ENCODE results near the gene OXCT2.

Gene OXCT2

DNA sequence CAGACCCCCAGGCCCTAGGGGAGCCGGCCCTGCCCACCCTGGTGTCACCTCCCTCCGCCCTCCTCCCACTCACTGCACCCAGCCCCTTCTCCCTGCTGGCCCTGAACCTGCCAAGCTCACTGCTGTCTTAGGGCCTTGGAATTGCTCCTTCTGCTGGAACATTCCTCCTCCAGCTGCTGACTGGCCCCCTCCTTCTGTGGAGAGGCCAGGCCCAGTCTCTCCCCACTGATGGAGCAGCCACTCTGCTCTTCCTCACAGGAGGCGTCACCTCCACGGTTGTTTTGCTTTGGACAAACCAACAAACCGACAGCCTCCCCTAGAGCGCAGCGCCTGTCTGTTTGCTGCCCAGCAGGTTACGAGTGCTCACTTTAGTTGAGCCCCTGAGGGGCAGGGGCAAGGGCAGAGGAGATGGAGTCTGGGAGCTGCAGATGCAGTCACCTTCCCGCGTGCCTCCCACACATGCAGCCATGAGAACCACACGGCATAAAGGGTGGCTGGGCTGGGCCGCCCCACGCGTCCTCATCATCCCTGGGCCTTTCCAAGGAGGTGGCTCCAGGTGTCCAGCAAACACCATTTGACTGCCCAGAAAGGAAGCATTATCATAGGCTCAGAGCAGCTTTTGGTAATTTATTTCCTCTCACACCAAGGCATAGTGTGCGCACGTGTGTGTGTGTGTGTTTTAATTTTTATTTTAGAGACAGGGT is 9.4 kb downstream of the OXCT2 start:
- no peak for DNase-seq

DNA sequence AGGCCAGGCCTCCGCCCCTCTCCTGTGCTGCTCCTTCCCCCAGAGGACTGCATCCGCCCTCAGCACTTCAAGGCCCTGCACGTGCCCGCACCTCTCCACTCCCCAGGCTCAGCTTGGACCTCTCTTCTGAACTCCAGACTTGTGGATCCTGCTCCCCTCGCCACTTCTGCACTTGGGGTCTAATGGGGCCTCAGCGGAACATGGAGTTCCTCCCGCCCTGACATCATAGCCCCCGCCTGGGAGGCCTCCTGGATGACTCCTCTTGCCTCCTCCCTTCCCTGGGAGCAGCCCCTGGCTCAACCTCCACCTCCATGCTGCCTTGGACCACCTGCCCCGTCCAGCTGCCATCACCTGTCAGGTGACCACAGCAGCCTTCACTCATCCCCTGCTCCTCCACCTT is 10.1 kb downstream of the OXCT2 start:
- no peak for DNase-seq

DNA sequence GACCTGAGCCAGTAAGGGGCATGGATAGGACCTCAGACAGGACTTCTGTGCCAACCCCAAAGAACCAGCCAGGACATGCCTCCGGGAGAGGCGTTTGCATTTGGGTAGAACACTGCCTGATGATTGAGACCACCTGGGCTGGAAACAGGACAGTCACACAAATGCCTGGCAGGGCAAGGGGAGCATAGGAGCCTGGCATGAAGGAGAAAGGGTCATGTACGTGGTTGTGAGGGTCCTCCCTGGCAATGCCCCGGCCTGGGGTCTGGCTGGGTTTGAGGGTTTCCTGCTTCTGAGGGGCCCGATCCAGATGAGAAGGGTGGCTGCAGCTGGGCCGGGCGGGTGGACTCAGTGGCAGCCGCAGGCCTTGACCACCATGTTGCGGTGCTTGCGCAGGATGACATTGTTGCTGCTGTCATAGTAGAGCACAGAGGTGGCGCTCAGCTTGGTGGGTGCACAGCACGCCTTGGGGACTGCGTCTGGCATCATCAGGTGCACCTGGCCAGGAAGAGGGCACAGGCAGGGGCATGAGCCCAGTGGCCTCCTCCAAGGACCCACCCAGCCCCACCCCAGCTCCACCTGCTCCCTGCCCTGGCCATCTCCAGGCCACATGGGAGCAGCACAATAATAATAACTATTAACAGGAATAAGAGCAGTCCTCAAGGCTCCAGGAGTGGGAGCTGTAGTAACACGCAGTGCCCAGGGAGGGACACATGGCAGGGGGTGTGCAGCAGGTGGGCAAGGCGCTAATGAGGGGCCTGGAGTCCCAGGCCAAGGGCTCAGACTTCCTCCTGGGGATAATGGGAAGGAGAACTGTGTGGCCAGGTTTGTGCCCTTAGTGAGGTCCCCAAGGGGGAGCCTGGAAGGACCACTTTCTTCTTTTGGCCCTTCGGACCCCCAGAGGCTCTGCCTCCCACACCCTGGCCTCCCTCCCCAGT is 10.8 kb downstream of the OXCT2 start:
- DNase-seq: no peak

DNA sequence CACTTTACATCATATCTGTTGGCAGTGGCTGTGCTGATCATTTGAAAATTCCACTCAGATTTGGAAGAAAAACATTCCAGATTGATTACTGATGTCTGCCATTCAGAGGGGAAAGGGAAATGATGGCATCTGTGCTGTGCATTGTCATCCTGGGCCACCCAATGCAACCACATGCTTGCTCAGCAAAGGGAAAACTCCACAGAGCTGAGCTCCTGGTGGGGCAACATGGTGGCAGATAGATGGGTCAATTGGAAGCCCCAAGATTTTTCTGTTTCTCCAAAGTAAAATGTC is 11.8 kb downstream of the OXCT2 start:
- DNase-seq: no peak

DNA sequence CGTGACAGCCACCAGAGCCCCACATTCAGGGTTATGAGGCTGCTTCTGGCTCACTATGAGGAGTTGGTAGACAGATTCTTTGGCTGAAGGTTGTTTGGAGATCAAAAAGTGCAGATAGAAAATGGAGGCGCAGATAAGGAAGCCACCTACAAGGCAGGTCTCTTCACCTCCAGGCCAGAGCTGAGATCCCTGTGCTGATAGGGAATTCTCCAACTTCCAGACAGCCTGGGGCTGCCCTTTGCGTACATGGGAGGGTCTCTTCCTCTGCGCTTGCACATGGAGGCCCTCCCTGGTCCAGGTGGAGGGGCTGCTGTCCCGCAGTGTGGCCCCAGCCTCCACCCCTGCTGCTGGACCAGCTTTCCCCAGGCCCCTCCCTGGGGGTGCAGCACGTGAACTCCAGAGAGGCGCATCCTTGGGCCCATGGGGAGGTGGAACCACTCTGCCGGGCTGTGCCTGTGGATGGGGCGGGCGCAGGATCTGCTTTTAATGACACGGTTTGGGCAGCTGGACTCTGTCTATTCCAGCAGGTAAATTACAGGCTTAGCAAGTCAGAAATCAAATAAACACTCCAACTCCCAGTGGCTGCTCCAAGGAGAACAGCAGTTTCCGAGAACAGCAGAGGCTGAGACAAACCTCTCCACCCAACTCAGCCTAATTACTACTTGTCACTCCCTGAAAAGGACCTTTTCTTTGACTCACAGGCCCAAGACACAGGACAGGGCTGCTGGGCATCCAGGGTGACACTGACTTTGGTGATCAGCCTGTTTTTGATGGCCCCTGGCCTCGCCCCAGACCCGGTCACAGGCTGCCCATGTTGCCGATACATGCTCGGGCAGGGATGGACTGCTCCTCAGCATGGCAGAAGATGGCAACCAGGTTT is 12.4 kb downstream of the OXCT2 start:
- DNase-seq: peak; percentile 49

DNA sequence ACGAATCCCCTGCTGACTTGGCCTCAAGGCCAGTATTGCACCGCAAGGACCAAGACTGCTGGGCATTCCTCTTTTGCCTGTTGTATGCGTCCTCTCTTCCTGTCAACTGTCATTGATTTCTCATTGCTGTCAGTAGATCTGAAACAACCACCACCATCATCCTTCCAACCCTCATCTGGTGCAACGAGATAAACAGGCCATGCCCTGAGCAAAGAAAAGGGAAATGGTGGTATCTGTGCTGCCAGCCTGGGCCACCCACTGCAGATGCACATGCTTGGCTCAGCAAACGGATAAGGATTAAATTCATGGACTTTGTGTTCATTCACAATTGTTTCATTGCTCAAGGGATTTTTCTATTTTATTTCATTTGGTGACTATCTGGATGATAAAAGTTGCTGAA is 13.6 kb downstream of the OXCT2 start:
- no peak for DNase-seq

DNA sequence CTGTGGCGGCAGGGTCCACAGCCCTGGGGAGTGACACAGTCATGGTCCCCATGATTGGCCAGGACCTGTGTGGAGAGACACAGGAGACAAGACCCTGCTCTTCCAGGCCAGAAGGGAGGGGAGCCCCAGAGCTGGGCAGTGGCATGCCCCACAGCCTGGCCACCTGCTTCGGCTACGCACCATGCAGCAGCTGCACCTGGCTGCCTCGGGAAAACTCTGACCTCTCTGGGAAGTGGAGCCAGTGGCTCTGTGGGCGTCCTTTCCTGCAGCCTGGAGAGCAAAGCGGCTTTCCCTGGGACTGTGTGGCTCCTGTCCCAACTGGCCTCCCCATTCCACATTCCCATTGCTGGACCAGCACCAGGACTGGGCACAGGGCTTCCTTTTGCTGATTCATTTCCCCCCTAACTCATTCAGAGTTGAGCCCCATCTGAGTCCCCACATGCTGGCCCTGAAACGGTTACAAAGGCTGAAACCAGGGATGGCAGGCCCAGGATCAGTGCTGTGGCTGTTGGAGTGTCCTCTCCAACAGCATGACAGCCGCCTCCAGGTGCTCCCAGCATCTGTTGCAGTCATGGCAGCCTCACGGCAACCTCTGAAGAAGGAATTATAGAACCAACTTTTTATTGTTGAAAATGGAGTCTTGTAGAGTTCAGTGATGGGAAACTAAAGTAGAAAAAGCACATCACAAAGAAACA is 15.0 kb downstream of the OXCT2 start:
- DNase-seq: no peak

DNA sequence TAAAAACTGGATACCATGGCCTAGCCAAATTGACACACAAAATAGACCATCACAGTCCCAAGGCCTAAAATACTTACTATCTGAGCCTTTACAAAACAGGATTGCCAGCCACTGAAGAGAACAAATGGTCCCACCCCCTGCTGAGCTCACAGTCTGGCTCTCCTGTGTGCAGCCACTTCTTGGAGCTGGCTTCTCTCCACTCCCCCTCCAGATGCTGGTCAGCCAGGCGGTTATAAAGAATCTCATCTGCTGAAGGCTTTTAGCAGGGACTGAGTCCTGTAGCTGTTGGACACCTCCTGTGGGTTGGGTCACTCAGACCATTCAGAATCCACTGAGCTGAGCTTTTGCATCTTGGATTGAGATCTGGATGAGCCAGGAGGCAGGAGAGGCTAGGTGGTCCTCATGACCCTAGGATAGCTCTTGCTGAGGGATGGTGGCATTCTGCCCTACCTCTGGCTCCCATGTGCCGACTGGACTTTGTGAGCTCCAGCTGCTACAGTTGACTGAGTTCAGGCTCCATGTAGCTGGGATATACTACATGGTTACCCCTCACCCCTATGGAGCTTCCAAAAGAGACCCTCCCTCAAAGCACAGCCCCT is 16.1 kb downstream of the OXCT2 start:
- no peak for DNase-seq

DNA sequence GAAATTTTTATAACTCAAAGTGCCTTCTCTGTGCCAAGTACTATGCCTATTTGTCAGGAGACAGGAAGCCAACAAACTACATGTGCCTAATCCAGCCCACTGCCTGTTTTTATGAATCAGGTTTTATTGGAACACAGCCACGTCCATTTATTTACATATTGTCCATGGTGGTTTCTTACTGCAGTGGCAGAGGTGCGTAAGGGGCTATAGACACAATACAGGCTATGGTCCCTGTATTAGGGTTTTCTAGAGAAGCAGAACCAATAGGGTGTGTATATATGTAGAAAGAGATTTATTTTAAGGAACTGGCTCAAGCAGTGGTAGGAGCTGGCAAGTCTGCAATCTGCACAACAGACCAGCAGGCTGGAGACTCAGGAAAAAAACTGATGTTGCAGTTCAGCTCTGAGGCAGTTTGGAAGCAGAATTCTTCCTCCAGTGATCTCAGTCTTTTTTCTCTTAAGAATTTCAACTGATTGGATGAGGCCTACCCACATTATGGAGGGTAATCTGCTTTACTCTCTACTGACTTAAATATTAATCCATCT is 17.1 kb downstream of the OXCT2 start:
- DNase-seq: no peak

DNA sequence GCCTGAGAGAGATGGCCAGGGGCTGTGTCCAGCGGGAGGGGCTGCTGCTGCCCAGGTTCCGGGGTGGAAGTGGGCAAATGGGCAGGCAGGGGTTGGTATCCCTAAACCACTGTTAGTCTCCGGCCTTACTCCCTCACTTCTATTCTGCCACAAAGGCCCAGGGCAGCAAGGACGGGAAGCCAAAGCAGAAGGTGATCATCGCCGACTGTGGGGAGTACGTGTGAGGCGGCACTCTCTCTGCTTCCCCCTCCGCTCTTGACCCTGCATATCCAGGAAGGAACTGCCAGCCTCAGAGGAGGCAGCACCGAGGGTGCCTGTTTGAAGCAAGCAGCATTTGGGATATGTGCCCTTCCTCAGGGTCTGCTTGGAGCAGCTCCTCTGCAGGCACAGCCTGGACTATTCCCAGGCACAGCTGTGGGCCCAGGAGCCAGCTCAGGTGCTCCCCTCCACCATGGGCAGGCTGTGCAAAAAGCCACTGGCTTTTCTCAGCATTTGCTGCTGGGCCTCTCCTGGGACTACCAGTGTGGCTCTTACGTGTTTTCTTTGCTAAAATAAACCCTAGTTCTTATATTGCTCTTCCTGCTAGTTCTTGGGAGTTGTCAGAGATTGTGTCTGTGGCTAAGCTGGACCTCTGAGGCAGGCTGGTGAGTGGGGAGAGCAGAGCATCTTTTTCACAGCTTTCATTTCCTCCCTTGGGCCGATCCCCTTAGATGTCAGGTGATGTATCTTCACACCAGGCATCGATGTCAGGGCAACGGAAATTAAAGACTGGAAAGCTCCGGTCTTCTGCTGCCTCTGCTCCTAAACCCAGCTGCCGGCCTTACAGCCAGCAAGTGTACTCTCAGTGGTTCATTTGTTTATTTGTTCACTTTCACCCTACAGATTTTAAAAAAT is 17.8 kb downstream of the OXCT2 start:
- DNase-seq: no peak

DNA sequence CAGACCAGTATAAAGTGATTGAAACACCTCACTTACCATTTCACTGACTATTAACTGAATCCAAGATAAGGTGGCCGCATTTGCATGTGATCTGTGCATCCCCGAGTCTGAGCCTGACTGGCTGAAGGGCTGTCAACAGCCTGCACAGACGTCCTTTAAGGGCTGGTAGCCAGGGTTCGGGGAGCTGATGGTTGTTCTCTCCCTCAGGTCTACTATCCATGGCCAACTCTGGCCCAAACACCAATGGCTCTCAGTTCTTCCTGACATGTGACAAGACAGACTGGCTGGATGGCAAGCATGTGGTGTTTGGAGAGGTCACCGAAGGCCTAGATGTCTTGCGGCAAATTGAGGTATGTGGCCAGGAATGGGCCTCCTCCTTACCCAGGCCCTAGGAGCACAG is 18.4 kb downstream of the OXCT2 start:
- DNase-seq: no peak

DNA sequence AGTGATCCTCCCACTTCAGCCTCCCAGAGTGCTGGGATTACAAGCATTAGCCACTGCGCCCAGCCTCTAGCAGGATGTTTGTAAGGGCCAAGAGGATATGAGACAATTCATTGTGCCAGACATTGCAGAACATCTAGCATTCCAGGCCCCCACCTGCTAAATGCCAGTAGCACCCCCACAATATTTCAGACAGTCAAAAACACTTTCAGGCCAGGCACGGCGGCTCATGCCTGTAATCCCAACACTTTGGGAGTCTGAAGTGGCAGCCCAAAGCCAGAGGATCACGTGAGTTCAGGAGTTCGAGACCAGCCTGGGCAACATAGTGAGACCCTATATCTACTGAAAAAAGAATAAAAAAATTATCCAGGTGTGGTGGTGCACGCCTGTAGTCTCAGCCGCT is 19.6 kb downstream of the OXCT2 start:
- no peak for DNase-seq

DNA sequence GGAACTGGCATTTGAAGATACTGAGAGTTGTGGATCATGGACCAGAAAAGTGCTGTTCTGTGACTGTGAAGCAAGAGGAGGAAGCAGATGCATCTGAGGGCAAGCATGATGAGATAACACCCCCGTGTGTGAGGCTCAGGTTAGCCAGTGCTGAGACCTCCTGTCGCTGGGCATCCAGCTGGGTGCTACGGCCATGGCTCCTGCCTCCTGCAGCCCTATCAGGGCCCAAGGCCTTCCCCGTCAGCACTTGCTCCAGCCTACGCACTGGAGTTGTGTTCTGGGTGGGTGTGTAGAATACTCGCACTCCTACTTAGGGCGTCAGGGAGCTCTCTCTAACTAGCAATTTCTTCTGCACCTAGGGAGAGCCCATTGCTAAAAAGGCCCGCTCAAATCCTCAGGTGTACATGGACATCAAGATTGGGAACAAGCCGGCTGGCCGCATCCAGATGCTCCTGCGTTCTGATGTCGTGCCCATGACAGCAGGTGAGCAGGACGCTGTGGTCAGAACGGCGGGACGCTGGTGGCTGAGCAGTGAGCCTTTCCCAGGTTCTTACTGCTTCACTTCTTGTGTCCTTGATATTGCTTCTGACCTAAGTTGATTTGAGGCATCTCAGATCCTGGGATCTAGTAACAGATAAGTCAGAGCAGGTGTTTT is 26.0 kb downstream of the OXCT2 start:
- no peak for DNase-seq

DNA sequence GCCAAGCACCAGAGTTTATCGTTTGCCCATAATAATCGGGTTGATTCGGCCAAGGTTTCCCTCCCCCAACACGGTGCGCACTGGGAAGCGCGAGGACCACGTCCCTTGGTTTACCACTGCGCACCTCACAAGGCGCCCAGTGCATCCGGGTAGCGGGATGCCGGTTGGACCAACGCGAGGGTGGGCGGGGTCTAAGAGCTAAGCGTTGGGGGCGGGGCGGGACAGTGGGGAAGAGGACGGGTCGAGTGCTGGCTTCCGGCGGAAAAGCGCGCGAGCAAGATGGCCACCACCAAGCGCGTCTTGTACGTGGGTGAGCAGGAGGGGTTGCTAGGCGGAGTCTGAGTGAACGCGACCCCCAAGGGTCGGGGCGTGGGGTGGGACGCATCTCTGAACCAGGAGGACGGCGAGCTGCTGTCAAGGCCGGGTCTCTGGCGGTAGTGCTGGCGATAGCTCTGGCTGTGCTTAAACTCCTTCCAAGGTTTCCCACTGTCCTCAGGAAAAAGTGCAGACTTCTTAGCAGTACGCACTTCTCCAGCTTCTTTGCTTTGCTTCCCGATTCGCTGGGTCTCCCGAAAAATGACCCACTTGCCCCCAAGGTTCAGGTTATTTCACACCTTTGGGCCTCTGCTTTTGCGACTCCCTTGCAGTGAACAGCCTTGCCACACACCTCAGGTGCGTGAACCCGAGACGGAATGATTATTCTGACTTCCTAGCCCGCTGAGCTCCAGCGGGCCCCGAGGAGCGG is 32.4 kb downstream of the OXCT2 start, which contains the start of gene PPIE:
Gene PPIE (plus strand): TSS at position 261 of the 745 bp plus-strand sequence. CDS start 19 bp downstream, at position 280.
- DNase-seq: peak; percentile 95

DNA sequence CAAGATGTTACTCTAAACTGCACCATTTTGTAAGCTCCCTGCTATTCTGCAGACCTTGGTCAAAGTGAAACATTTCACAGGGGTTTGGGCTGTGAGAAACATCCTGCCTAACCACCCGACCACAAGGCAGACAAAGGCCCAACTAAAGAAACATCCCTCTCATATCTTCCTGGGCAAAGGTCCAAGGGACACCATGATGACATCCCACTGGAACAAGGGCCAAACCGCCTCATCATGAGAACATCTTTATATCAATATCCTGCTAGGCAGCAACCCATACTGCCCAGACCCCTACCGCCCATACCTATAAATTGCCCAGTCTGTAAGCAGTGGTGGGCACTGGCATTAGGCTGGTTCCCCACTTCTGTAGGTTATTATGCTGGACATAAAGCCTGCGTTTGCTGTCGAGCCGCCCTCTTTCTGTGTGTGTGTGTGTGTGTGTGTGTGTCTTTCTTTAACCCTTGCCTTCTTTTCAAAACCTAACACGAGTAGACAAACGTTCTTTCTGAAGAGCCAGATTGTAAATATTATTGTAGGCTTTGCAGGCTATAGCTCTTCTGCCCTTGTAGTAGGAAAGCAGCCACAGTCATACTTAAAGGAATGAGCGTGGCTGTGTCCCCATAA is 33.5 kb downstream of the OXCT2 start:
- peak; percentile 53 for DNase-seq

DNA sequence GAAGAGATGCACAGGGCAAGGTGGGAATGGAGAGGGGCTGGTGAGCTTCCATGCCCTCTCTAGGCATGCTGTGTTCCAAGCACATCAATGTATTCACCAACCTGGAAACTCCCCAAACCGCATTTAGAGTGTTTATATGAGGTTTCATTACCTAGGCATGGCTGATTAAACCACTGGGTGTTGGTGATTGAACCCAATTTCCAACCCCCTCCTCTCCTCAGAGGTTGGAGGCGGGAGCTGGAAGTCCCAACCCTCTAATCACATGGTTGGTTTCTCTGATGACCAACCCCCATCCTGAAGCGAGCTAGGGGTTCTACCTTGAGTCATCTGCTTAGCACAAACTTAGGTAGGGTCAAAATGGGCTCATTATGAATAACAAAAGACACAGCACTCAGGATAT is 35.4 kb downstream of the OXCT2 start:
- DNase-seq: no peak

DNA sequence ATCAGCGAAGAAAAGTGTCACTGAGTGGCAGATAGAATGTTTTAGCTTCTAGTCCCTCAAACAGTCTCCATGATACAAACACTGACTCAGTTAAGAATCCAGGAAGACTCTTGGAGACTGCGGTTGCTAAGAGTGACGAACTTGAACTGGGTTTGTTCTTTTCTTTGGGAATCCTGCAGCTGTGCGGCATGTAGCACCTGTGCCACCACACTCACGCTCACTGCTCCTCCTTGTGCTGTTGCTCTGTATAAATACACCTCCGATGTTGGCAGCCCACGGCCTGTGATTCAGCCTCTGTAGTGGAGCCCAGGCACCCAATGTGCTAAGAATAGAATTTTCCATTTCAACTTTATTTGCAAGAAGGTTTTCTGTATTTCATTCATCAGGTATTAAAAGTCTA is 38.0 kb downstream of the OXCT2 start:
- no peak for DNase-seq

DNA sequence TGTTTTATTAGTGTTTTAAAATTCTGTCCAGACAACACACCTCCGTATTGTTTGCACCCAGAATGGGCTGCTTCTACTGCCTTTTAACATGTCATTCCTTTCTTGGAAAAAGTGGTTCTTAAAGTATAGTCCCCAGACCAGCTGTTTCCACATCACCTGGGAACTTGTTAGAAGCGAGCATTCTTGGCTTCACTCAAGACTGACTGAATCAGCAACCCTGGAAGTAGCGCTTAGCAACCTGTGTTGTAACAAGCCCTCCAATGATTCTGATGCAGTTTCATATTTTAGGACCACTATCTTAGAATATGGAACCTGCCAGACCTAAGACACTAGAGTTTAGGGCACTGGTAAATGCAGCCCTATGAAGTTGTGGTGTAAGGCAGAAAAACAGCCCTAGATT is 38.4 kb downstream of the OXCT2 start:
- no peak for DNase-seq

DNA sequence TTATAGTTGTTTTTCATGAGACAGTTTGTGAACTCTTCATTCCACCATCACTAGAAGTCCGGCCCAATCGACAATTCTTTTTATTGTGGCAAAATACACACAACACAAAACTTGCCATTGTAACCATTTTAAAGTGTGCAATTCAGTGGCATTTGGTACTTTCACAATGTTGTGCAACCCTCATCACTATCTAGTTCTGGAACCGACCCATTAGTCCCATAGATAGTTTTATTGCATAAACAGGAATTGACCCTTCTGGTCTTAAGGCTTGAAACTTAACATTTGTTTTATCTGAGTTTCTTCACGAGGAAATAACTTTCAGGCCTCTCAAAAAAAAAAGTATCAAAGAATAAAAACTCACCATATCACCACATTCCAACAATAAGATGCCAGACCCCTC is 41.3 kb downstream of the OXCT2 start:
- no peak for DNase-seq

Data from femur (tissue), 1 donor.